Astrocyte (in vitro differentiated cells and primary cell): Measurements from ENCODE around the gene SLC25A25.

Experiments used
- EZH2 ChIP-seq: IDR thresholded peaks from 2 replicates; pipeline ENCODE4 v1.6.1; 2012; ENCODE audit warnings: mild to moderate bottlenecking, low read length, inconsistent platforms; ENCODE audit not compliant: insufficient read depth
- TF ChIP-seq, protein P1 (sequence below): IDR thresholded peaks from 2 replicates; pipeline ENCODE4 v1.5.1; 2011; ENCODE audit warnings: low read depth, mild to moderate bottlenecking, inconsistent platforms, low read length, moderate library complexity; ENCODE audit not compliant: insufficient read depth

DNA sequence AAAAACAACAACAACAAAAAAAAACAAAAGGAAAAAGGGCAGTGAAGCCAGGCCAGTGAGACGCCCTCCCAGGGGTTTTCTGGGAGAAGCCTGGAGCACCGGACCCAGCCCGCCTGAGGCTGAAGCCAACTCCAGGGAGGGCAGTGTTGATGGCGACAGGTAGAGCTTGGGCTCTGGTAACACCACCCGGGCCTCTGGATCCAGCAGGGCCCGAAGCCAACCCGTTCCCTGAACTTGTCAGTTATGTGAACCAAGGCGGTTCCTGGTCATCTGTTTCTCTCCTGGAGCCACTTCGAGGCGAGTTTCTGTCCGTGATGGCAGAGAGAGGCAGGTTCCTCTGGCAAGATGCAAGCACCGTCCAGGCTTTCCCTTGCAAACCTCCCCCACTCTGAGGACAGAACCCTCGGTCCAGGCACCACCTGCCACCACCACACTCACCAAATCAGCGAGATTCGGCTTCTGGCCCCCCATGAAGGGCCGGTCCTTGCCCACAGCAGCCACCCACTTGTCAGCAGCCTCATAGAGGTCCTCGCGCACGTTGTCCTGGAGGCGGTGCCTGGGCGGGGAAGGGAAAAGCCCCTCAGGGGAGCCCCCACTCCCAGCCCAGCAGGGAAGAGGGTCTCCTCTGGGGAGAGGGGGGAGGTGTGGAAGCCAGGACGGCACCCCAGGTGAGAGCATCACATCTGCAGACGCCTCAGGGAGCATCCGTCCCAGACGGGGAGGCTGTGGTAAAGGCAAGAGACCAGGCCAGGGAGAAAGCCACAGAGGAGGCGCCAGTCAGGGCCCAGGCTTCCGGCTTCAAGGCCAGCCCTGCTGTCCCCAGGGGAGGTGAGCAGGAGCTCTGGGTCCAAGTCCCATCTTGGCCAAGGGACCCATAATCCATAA lies 54.1 kb downstream of the SLC25A25 start:
- TF ChIP-seq, protein P1, sequence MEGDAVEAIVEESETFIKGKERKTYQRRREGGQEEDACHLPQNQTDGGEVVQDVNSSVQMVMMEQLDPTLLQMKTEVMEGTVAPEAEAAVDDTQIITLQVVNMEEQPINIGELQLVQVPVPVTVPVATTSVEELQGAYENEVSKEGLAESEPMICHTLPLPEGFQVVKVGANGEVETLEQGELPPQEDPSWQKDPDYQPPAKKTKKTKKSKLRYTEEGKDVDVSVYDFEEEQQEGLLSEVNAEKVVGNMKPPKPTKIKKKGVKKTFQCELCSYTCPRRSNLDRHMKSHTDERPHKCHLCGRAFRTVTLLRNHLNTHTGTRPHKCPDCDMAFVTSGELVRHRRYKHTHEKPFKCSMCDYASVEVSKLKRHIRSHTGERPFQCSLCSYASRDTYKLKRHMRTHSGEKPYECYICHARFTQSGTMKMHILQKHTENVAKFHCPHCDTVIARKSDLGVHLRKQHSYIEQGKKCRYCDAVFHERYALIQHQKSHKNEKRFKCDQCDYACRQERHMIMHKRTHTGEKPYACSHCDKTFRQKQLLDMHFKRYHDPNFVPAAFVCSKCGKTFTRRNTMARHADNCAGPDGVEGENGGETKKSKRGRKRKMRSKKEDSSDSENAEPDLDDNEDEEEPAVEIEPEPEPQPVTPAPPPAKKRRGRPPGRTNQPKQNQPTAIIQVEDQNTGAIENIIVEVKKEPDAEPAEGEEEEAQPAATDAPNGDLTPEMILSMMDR = no peak
- no peak for TF ChIP-seq EZH2
